ENCODE results near the gene NUS1.
"Not testable (repeated sequence)": the region's sequence is repeated elsewhere in the genome, so short reads cannot be mapped to it uniquely, and the experiment has no call there.

NUS1 gene

DNA sequence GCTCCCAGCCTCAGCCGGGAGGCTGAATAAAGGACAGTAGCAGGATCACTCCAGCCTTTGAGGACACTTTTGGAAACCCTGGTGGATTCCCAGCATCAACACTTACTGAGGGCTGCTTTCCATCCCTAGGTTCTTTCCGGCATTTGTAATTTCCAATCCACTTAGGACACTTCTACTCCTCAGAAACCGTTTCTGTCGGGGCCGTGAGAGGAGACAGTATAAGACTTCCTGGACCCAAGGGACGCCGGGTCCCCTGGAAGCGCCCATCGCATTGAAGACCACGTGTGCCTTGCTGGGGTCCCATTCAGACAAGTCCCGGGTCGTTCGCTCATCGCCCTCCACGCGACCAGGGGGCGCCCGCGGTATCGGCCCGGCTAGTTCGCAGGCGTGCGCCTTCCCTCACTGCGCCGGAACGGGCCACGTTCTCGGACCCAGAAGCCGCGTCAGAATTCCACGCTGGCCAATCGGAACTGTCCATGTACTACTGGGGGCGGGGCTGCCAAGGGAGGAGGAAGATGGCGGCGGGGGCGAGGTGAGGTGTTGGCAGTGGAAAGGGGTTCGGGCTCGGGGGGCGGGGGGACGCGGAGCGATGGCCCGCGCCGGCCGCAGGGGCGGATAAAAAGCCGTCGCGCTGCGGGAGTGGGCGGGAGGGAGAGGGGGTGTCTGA, at the start of gene NUS1:
Gene NUS1, plus strand, starts transcription at position 479 of the 667 bp plus-strand sequence. CDS start 202 bp downstream, outside the sequence.
- DNase-seq: peak; percentile 96

DNA sequence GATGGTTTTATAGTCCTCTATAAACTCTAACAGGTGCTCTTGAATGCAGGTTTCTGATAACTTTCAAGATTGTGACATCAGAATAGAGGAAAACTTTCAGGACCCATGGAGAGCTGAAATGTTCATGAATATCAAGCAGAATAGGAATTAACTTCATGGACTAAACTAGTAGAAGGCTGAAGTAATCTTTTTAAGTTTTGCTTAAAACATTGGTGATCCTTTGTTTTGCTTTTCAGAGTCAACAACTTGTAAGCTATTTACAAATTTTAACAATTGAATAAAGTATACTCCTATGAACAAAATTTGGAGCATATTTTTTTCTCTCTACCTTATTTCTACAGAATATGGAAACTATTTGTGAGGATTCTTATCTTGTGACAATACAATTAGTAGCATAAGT, 47.7 kb upstream of the NUS1 start:
- DNase-seq: no peak

DNA sequence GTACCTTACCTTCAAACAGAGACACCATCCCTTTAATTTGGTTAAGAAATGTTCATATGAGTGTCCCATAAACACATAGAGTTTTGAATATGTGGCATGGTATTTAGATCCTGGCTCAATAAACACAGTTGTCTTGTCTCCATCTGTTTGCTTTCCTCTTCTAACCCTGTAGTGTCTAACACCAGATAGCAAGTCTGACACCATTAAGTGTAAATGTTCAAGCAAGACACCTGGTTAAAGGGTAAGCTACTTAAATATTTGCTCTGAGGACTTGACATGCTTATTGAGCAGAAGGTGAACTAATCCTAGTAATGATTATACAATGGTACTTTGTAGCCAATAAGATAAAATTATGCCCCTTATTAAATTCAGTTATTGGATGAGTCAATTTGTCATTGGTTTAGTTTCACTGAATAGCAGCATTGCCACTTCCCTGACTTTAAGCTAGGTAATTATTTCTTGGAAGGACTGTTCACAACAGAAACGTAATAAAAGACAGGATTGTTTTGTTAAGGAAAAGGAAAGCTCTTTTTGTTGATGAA, 46.1 kb upstream of the NUS1 start:
- DNase-seq: no peak

DNA sequence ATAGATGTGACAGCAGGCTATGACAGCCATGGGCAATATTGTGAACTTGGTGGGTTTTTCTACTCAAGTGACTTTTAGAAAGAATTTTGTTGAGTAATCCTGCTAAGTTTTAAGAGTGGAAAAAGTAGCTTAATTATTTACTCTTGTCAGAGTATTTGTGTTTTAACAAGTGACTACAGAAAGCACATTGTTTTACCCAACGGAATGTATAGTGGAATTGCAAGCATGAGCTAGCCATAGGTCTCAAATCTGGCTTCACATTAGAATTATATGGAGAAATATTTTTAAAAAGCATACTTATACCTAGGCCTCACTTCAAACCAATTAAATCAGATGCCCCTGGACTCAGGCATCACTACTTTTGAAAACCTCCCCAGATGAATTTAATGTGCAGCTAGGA, 37.5 kb upstream of the NUS1 start:
- DNase-seq: no peak

DNA sequence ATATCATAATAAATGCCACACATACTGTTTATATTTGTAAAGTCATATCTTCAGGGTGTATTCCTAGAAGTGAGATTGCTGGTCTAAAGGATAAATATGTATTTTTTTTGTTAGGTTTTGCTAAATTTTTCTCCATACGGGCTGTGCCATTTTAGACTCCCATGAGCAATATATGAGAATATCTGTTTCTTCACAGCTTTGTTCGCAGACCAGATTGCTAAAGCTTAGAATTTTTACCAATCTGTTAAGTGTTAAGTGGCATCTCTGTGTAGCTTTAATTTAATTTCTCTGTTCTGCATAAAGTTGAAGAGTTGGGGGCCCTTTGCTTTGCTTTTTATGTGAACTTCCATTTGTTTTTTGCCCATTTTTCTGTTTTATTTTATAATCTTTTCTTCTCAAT, 32.3 kb upstream of the NUS1 start:
- no peak for DNase-seq

DNA sequence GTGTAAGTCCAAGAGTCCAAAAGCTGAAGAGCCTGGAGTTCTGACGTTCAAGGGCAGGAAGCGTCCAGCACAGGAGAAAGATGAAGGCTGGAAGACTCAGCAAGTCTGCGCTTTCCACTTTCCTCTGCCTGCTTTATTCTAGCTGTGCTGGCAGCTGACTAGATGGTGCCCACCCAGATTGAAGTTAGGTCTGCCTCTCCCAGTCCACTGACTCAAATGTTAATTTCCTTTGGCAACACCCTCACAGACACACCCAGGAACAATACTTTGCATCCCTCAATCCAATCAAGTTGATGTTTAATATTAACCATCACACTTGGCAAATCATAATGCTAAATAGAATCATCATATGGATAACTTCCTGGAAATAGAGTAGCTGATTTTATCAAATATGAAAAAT, 23.3 kb upstream of the NUS1 start:
- not testable (repeated sequence) for DNase-seq

DNA sequence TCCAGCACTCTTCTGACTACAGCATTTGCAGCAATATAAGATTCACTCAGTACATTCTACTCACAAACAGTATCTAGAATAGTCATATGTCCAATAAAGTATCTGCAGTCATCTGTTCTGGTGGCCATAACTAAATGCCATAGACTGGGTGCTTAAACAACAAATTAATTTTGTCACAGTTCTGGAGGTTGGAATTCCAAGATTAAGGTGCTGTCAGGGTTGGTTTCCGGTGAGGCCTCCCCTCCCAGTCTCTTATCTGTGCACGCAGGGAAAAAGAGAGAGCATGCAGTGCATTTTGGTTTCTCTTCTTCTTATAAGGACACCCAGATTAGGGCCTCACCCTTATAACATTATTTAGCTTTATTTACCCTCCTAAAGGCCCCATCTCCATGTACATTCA, 21.3 kb upstream of the NUS1 start:
- DNase-seq: no peak

DNA sequence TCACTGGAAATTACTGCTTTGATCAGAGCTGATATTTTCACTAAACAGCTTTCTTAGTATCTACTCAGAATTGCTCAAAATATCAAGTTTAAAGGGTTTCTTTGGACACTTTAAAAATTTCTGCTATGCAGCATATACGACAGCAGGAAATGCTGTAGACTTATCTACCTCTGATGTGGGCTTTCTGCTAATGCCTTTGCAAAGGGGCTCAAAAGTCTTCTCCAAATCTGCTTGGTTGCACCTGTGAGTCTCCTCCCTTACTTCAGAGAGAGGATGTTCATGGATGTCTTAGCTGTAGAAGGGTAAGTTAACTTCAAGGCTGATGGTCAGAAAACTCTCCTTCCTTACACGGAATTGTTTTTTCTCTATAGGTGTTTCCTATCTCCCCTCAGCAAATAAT, 19.9 kb upstream of the NUS1 start:
- no peak for DNase-seq

DNA sequence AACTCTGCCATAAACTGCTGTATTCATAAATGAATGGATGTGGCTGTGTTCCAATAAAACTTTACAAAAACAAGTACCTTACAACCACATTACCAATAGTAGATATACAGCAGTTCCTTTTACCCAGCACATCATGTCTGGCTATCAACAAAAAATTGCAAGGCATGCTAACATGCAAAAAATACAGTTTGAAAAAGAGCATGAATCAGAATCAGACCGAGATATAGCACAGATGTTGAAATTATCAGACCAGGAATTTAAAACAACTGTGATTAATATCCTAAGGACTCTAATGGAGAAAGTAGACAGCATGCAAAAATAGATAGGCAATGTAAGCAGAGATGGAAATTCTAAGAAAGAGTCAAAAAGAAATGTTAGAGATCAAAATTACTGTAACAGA, 8.4 kb upstream of the NUS1 start:
- no peak for DNase-seq

DNA sequence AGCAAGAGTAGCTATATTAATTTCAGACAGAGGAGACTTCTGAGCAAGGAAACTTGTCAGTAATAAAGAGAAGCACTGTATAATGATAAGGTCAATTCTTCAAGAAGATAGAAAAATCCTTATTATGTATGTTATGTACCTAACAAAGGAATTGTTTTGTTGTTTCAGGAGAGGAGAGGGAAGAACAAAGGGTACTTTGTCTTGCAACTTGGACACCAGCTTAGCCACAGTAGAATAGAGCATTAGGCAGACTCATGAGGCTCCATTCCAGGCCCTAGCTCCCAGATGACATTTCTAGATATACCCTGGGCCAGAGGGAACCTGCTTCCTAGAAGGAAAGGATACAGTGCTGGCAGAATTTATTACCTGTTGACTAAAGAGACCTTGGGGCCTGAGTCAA, 6.5 kb upstream of the NUS1 start:
- DNase-seq: no peak

DNA sequence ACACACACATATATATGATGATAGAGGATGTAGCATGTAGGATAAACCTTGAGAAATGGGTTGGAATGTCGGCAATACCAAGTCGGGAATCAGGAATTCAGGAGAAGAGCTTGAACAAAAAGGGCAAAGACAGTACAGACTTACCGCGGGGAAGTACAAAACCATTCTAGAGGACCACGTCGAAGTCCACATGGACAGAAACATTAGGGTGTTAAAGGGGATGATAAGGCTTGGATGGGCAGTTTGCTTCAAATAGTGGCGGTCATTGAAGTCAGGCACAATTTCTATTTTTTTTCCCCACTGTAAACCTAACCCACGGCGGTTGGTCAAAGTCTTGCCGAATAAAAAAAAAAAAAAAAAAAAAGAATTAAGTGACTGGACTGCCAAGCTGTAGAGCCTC, 766 bp upstream of the NUS1 start:
- DNase-seq: no peak

DNA sequence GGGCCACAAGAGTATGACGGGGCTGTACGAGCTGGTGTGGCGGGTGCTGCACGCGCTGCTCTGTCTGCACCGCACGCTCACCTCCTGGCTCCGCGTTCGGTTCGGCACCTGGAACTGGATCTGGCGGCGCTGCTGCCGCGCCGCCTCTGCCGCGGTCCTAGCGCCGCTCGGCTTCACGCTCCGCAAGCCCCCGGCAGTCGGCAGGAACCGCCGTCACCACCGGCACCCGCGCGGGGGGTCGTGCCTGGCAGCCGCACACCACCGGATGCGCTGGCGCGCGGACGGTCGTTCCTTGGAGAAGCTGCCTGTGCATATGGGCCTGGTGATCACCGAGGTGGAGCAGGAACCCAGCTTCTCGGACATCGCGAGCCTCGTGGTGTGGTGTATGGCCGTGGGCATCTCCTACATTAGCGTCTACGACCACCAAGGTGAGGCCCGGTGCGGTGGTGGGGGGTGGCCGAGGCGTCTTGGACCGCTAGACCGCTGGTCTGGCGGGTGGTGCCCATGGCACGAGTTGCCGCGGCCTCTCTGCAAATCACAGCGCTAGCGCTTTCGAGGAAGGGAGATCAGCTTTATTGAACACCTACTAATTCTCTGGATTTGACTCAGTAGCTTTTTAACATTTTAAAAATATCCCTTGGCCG, 511 bp downstream of the NUS1 start:
- not testable (repeated sequence) for DNase-seq

DNA sequence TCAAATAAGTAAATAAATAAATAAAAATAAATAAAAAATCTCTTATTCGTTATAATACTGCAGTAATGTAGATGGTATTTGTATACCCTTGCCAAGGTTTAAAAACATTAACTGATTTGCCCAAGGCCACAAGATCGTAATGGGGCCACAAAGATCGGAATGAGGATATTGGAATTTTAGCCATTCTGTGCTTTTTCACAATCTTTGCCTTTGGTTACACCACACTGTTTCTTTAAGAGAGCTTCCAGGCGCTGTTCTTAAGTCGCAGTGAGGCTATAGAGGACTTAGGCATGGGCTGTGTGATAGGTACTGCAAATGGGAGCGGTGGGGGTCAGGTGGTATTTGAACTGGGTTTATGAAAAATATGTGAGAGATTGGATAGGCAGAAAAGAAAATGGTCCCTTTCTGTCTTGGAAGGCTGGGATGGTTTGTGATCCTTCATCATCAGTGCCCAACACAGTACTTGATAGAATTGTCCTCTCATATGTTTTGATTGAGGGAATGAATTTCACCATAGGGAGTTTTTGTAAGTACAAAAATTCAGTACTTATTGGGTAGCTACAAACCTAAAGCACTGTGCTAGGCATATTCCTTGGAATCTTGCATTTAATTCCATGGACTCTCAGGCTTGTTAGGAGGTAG, 1.4 kb downstream of the NUS1 start:
- DNase-seq: no peak

DNA sequence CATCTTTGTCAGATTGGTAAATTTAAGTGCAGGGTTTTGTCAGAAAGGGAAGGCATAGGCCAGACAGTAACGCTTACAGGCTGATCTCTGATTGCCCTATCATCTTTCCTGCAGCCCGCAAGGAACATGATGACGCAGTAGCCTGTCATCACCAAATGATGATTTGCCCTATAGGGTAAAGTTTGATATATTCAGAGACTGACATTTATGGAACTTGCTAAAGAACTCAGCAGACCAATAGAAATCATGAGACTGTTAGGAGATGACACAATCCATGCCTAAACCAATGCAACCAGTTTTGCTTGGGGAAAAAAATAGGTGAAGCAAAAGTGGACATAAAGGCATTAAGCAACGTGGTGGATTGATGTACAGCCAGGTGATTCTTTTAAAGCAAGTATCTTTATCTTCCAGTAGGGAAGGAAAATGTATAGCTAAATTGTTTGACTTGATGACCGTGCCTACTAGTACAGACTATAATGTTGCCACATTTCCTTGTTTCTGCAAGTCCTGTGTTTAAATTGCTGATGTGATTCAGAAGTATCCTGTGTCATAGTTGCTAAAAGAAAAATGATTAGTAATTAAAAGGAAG, 2.4 kb downstream of the NUS1 start:
- DNase-seq: no peak

DNA sequence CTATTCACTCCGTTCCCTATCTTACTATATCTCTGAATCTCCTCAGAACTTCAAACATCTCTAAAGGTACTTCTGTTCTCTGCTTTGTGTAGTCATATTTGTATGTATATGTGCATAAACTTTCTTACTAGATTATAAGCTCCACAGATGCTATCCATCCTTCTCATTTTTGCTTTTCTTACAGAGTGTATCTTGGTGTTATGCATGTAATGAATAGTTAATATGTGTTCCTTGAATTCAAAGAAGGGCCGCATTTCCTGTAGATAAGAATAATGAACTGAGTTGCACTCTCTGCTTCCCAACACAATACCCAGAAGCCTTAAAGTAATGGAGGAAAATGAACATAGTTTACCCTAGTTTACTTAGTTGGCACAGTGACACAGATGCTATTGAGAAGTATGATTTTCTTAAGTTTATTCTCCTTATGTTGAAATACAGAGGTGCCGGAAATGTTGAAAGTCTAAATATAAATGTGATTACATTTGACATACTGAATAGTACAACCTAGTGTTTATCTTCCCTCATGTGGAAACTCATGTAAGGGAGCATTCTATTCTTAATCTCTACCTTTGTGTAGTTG, 6.0 kb downstream of the NUS1 start:
- no peak for DNase-seq

DNA sequence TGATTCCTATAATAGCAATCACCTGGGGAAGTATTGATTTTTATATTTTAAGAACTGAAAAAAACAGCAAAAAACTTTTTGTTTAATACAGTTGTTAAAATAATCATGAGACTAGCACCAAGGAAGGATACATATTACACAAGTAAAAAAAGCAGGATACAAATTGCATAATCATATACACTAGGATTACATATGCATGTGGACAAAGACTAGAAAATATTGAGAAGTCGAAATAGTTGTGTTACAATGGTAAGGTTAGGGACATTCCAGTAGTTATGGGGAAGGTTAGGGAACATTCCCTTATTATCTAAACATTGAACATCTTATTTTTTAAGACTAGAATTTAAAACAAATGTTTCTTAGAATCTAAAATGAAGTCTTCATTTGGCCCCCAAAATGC, 9.5 kb downstream of the NUS1 start:
- DNase-seq: no peak

DNA sequence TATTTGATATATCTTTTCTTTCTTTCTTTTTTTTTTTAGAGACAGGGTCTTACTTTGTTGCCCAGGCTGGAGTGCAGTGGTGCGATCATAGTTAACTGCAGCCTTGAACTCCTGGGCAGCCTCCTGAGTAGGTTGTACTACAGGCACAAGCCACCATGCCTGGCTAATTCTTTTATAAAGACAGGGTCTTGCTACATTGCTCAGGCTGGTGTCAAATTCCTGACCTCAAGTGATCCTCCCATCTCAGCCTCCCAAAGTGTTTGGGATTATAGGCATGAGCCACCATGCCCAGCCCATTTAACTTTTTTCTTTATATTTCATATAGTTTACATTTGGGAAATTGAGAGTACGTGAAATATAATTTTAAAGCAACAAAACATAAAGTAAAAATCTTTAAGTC, 10.1 kb downstream of the NUS1 start:
- DNase-seq: no peak

DNA sequence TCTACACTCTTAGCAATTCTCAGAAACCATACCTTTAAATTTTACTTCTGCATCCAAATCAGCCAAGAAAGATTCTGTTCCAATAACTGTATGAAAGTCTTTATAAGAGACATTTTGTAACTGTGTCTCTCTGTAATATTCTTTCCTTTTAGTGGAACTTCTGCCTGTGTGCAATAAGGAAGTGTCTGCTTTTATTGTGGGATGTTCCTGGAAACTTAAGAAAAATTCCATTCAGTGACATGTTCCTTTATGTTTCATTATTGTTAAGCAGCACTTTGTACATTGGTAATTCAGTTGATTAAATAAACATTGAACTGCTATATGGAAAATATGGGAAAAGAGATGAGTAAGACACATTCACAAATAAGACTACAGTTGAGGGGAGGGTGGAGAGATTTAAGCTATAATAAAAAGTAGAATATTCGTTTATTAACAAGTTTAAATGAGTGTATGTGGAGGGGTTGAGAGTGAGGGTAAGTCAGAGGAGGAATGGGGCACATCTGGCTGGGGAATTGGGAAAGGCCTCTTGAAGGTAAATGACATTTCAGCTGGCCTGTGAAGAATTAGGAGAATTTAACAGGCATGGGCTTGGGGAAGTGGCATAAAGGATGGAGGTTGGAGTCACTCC, 11.9 kb downstream of the NUS1 start:
- no peak for DNase-seq

DNA sequence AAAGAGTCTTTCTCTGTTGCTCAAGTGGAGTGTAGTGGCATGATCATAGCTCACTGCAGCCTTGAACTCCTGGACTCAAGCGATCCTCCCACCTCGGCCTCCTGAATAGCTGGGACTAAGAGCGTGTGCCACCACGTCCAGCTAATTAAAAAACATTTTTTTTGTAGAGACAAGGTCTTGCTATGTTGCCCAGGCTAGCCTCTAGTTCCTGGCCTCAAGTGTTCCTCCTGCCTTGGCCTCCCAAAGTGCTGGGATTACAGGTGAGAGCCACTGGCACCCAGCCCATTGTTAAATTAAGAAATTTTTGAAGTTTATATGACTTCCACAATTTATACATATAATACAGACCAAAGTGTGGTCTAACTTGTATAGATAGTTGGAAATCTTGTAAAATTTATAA, 14.3 kb downstream of the NUS1 start:
- DNase-seq: not testable (repeated sequence)

DNA sequence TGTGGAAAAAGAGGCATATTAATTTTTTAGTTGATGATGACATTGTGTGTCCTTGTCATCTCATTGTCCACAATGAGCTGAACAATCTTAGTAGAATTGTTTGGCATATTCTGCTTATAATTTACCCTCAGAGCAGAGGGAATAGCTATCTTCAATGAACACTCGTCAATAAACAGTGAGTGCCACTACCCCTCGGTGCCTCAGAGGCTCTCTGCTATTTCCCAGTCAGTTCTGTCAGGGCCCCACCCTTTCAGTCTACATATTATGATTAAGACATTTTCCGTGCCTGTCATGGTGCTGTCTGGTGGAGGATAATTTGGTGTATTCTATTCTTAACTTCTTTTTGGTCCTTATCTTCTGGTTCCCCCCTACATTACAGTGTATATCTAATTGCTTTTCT, 31.2 kb downstream of the NUS1 start:
- DNase-seq: no peak

DNA sequence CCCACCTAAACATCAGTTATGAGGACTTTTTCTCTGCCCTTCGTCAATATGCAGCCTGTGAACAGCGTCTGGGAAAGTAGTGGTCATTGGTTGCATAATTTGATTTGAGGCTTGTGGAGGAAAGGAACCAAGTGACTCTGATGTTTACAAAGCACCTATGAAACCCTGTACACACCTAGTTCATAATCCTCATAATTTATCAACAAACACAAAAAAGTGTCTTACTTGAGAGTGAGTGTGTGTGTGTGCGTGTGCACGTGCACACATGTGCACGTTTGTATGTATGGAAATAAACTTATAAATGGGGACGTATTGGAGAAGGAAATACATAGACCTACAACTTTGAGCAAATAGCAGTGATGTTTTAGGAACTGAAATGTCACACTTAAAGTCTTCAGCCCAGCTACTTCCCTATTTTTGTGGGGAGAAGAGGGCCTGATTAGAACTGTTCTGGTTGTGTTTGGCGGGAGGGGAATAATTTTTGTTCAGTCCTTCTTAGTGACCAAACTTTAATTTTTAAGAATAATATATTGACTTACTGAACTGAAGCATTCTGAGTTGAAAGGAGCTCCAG, 31.8 kb downstream of the NUS1 start:
- not testable (repeated sequence) for DNase-seq

DNA sequence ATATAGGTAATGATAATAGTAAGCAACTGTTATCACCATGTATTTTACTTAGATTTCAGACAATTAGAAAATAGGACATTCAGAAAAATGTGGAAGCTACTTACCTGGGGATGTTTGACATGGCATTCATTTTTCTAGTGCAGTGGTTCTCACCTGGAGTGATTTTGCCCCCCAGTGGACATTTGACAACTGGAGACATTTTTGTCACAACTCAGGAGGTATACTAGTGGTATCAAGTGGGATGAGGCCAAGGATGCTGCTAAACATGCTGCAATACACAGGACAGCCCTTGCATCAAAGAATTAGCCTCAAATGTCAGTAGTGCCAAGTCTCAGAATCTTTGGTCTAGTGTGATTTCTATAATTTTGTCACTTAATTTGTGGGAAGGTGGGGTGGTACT, 36.1 kb downstream of the NUS1 start:
- DNase-seq: peak; percentile 3

DNA sequence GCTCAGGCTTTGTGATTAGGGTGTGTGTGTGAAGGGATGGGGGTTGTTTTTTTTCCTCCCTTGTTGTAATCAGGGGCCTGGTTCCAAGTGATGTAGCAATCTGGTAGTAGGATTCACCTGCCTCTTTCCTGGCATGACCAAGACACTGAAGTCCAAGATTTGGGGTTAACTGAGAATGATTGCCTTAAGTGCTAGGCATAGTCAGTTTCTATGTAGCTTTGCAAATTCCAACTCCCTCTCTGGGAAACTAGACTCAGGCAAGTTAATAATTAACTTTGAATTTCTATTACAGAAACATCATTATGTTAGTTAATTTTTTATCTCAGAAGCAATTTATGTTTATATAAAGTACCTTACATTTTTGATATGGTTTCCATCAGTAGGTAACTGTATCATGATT, 43.6 kb downstream of the NUS1 start:
- DNase-seq: no peak

Measured in RPMI8226 (cell line).